ENCODE results near the gene CCNB3. TPM values are rescaled to one million over a fixed set of nuclear protein-coding genes. Genes with fewer than 3 reads are reported as not detected.

CCNB3 gene
- polyA plus RNA-seq (2011; rRNA removed) (0.11 and 0.59 TPM in 2 replicates), polyA minus RNA-seq (2011; rRNA and poly(A)+ RNA removed) (not detected in 2 replicates)

- CTCF ChIA-PET, result interaction anchor here (0.7 to 2.4 kb wide), 5 partner anchors 15 to 321 kb away, joined by 3 to 20 read pairs (median 7); no protein-coding TSS in a partner anchor
- POLR2A ChIA-PET, result no interaction called here
- no peaks in the 10 kb centered on the region for H3K27me3 ChIP-seq (ENCODE audit: control insufficient read depth, insufficient read depth, low read length)
These were observed at the start of gene CCNB3 for GRCh38 chrX:50204364-50204899. CCNB3 (plus strand) TSS chrX:50204765; CDS start chrX:50285164, 80,399 bp downstream.

GRCh38 chrX:50157545-50158135 is 46.9 kb upstream of the CCNB3 start:
- H3K27me3 ChIP-seq (ENCODE audit: control insufficient read depth, insufficient read depth, low read length), result no peaks in the 10 kb centered on the region
- ChIA-PET CTCF (interaction anchor here (1.0 kb wide), 1 partner anchor 8 kb away, joined by 4 read pairs; no protein-coding TSS in a partner anchor), POLR2A (no interaction called here)
- no peak overlapping the region for H3K4me3 ChIP-seq (ENCODE audit: low read depth, low read length)
- no peaks in the 10 kb centered on the region for H3K36me3 ChIP-seq (ENCODE audit: control insufficient read depth, insufficient read depth, low read length)
- TF ChIP-seq CTCF (IDR thresholded peaks at IDR 0.05; ENCODE audit: insufficient read depth, low read depth, low read length), result no peak
- DNase-seq (ENCODE audit: low read depth), result no peak

More at GRCh38 chrX:50204364-50204899, at the start of gene CCNB3:
- peak; percentile 67 for TF ChIP-seq CTCF (IDR thresholded peaks at IDR 0.05; ENCODE audit: insufficient read depth, low read depth, low read length)
- H3K4me3 ChIP-seq (ENCODE audit: low read depth, low read length), result peak within 1 kb of the TSS; percentile 30
- no peaks in the 10 kb centered on the region for H3K36me3 ChIP-seq (ENCODE audit: control insufficient read depth, insufficient read depth, low read length)
- DNase-seq (ENCODE audit: low read depth), result peak; percentile 8

- no peak for DNase-seq (ENCODE audit: low read depth)
- POLR2A ChIA-PET, result no interaction called here
- CTCF ChIA-PET, result no interaction called here
These were observed 46.0 kb upstream of the CCNB3 start for GRCh38 chrX:50158593-50158992.

GRCh38 chrX:50161127-50161526 is 43.4 kb upstream of the CCNB3 start:
- no peak overlapping the region for H3K4me3 ChIP-seq (ENCODE audit: low read depth, low read length)
- ChIA-PET CTCF (no interaction called here), POLR2A (no interaction called here)
- no peak for TF ChIP-seq CTCF (IDR thresholded peaks at IDR 0.05; ENCODE audit: insufficient read depth, low read depth, low read length)
- no peaks in the 10 kb centered on the region for H3K27me3 ChIP-seq (ENCODE audit: control insufficient read depth, insufficient read depth, low read length)
- no peaks in the 10 kb centered on the region for H3K36me3 ChIP-seq (ENCODE audit: control insufficient read depth, insufficient read depth, low read length)
- DNase-seq (ENCODE audit: low read depth), result no peak

More at GRCh38 chrX:50158593-50158992, 46.0 kb upstream of the CCNB3 start:
- no peaks in the 10 kb centered on the region for H3K36me3 ChIP-seq (ENCODE audit: control insufficient read depth, insufficient read depth, low read length)
- no peak overlapping the region for H3K4me3 ChIP-seq (ENCODE audit: low read depth, low read length)
- H3K27me3 ChIP-seq (ENCODE audit: control insufficient read depth, insufficient read depth, low read length), result no peaks in the 10 kb centered on the region
- TF ChIP-seq CTCF (IDR thresholded peaks at IDR 0.05; ENCODE audit: insufficient read depth, low read depth, low read length), result no peak

- POLR2A ChIA-PET, result no interaction called here
- CTCF ChIA-PET, result interaction anchor here (1.0 kb wide), 1 partner anchor 8 kb away, joined by 4 read pairs; no protein-coding TSS in a partner anchor
- Histone ChIP-seq H3K4me3 (ENCODE audit: low read depth, low read length) (no peak overlapping the region), H3K36me3 (ENCODE audit: control insufficient read depth, insufficient read depth, low read length) (no peaks in the 10 kb centered on the region), H3K27me3 (ENCODE audit: control insufficient read depth, insufficient read depth, low read length) (no peaks in the 10 kb centered on the region)
- no peak for DNase-seq (ENCODE audit: low read depth)
- TF ChIP-seq CTCF (IDR thresholded peaks at IDR 0.05; ENCODE audit: insufficient read depth, low read depth, low read length), result no peak
These were observed 38.8 kb upstream of the CCNB3 start for GRCh38 chrX:50165727-50166126.

Data from BJ (cell line).